HCT116 (cell line): Measurements from ENCODE around the gene GUCA2B. TPM values are rescaled to one million over a fixed set of nuclear protein-coding genes. Genes with fewer than 3 reads are reported as not detected.

ENCODE experiments used
- ATAC-seq: fragments of 200-7000 bp; cut with Tn5 transposase; 2 replicates; pipeline ENCODE4 v1.9.1; 2020; ENCODE audit warnings: mild to moderate bottlenecking, moderate library complexity
- BruUV-seq: library from RNA; stranded (reverse); fragments of 400-500 nt; replicated peaks from 2 replicates; lab custom pipeline; 2021; lab: Mats Ljungman, UMichigan
- CTCF ChIA-PET: fragments of 300-600 bp; sonication (Branson Sonifier 250); formaldehyde crosslinking; loops from one replicate; lab custom pipeline; 2021; ENCODE audit warnings: antibody characterized with exemption; lab: Charles Lee
- POLR2A ChIA-PET: fragments of 300-600, 350-600 bp; sonication (Branson Sonifier 250); formaldehyde crosslinking; loops from one replicate; lab custom pipeline; 2021; ENCODE audit warnings: antibody characterized with exemption; lab: Charles Lee
- RAD21 ChIA-PET, 2 experiments: fragments of 300-600 bp; sonication (Branson Sonifier 250); formaldehyde crosslinking; loops; one replicate each; lab custom pipeline; 2023; ENCODE audit warnings: low total read pairs in 2 of 2; ENCODE audit not compliant: uncharacterized antibody in 2 of 2, unreplicated experiment in 2 of 2, low non-redundant PET in 1 of 2; lab: Charles Lee
- DNase-seq: peaks from one replicate; pipeline ENCODE4 v3.0.0-alpha.2; 2010; ENCODE audit warnings: low read depth, low spot score
- H2AFZ ChIP-seq: fragments of 200-600 bp; shearing (Covaris generic), sonication (generic); 2 replicates; pipeline ENCODE4 v1.6.1; 2017; ENCODE audit warnings: low read depth, mixed run types, mixed read lengths, antibody characterized with exemption, low read length; ENCODE audit not compliant: poor library complexity, severe bottlenecking
- H3K27ac ChIP-seq: 2 replicates; pipeline ENCODE4 v1.5.1; 2012; ENCODE audit warnings: low read depth, low read length
- H3K27me3 ChIP-seq: fragments of 200-600 bp; sonication (generic); 2 replicates; pipeline ENCODE4 v1.6.1; 2016; ENCODE audit warnings: mixed run types, low read length, mixed read lengths; ENCODE audit not compliant: insufficient read depth
- H3K36me3 ChIP-seq, 2 experiments: fragments of 200-500 bp in 1 of 2; fragments of 200-600 bp in 1 of 2; sonication (Bioruptor generic) in 1 of 2; sonication (generic) in 1 of 2; 2 replicates each; pipeline versions ENCODE4 v1.5.1 to v1.6.1; 2014 to 2016; ENCODE audit warnings: low read length in 2 of 2, inconsistent platforms in 1 of 2, mixed read lengths in 1 of 2, mixed run types in 1 of 2; ENCODE audit not compliant: insufficient read depth in 2 of 2, control insufficient read depth in 1 of 2
- H3K4me1 ChIP-seq, 2 experiments: fragments of 200-600 bp in 1 of 2; sonication (generic) in 1 of 2; 2 replicates each; pipeline versions ENCODE4 v1.5.1 to v1.6.1; 2012 to 2017; ENCODE audit warnings: low read length in 2 of 2, inconsistent platforms in 1 of 2, mild to moderate bottlenecking in 1 of 2, mixed read lengths in 1 of 2, mixed run types in 1 of 2, moderate library complexity in 1 of 2; ENCODE audit not compliant: insufficient read depth in 2 of 2, control insufficient read depth in 1 of 2
- H3K4me2 ChIP-seq: fragments of 200-600 bp; sonication (generic); 2 replicates; pipeline ENCODE4 v1.6.1; 2017; ENCODE audit warnings: mixed run types, low read length, mixed read lengths
- H3K4me3 ChIP-seq, 2 experiments: fragments of 200-600 bp in 1 of 2; sonication (generic) in 1 of 2; replicated peaks in 1 of 2; 2 replicates each; pipeline ENCODE4 v1.5.1; 2011 to 2016; ENCODE audit warnings: low read length in 2 of 2, control low read depth in 1 of 2, low read depth in 1 of 2, mild to moderate bottlenecking in 1 of 2, mixed read lengths in 1 of 2, mixed run types in 1 of 2
- H3K79me2 ChIP-seq: fragments of 200-600 bp; sonication (generic); 2 replicates; pipeline ENCODE4 v1.6.1; 2017; ENCODE audit warnings: mild to moderate bottlenecking, mixed run types, low read length, moderate library complexity, mixed read lengths; ENCODE audit not compliant: insufficient read depth
- H3K9ac ChIP-seq: fragments of 200-600 bp; sonication (generic); 2 replicates; pipeline ENCODE4 v1.6.1; 2016; ENCODE audit warnings: low read length, mixed read lengths
- H3K9me2 ChIP-seq: fragments of 200-600 bp; sonication (generic), shearing (Covaris generic); 2 replicates; pipeline ENCODE4 v1.6.1; 2017; ENCODE audit warnings: mixed run types, mild to moderate bottlenecking, moderate library complexity; ENCODE audit not compliant: insufficient read depth
- H3K9me3 ChIP-seq, 2 experiments: fragments of 200-500 bp in 1 of 2; fragments of 200-600 bp in 1 of 2; sonication (Bioruptor generic) in 1 of 2; sonication (generic) in 1 of 2; 2 replicates each; pipeline ENCODE4 v1.6.1; 2014 to 2017; ENCODE audit warnings: low read length in 2 of 2, mixed read lengths in 2 of 2, inconsistent platforms in 1 of 2, low read depth in 1 of 2, mild to moderate bottlenecking in 1 of 2, mixed run types in 1 of 2, moderate library complexity in 1 of 2; ENCODE audit not compliant: control insufficient read depth in 1 of 2, insufficient read depth in 1 of 2
- H4K20me1 ChIP-seq: fragments of 200-600 bp; sonication (generic), shearing (Covaris generic); 2 replicates; pipeline ENCODE4 v1.6.1; 2017; ENCODE audit warnings: mixed run types, mild to moderate bottlenecking, moderate library complexity; ENCODE audit not compliant: insufficient read depth
- CBX3 ChIP-seq: IDR thresholded peaks from 2 replicates; pipeline ENCODE4 v1.6.1; 2012; ENCODE audit warnings: low read depth
- CEBPB ChIP-seq: IDR thresholded peaks from 2 replicates; pipeline ENCODE4 v1.6.1; 2012; ENCODE audit warnings: low read depth
- EGR1 ChIP-seq: IDR thresholded peaks from 2 replicates; pipeline ENCODE4 v1.6.1; 2012; ENCODE audit warnings: low read depth
- ELF1 ChIP-seq: IDR thresholded peaks from 2 replicates; pipeline ENCODE4 v1.6.1; 2012; ENCODE audit warnings: low read depth, borderline replicate concordance
- EZH2 ChIP-seq: fragments of 200-600 bp; sonication (generic); IDR thresholded peaks from 2 replicates; pipeline ENCODE4 v1.6.1; 2017; ENCODE audit warnings: antibody characterized with exemption, mixed run types
- FOSL1 ChIP-seq: IDR thresholded peaks from 2 replicates; pipeline ENCODE4 v1.6.1; 2012; ENCODE audit warnings: low read depth
- POLR2A ChIP-seq: IDR thresholded peaks from 2 replicates; pipeline ENCODE4 v1.7.0; 2011; ENCODE audit warnings: borderline replicate concordance; ENCODE audit not compliant: insufficient read depth, insufficient read length; ENCODE audit errors: extremely low read depth
- POLR2AphosphoS5 ChIP-seq: IDR thresholded peaks from 2 replicates; pipeline ENCODE4 v1.6.1; 2011; ENCODE audit warnings: mild to moderate bottlenecking, low read depth, low read length, moderate library complexity
- RAD21 ChIP-seq: IDR thresholded peaks from 2 replicates; pipeline ENCODE4 v1.6.1; 2012; ENCODE audit warnings: low read depth, mild to moderate bottlenecking
- SIN3A ChIP-seq: IDR thresholded peaks from 2 replicates; pipeline ENCODE4 v1.6.1; 2012; ENCODE audit warnings: low read depth
- TCF7L2 ChIP-seq: IDR thresholded peaks from 2 replicates; pipeline ENCODE4 v1.7.0; 2011; ENCODE audit warnings: borderline replicate concordance, inconsistent platforms; ENCODE audit not compliant: insufficient read depth, insufficient read length; ENCODE audit errors: extremely low read depth
- ZFX ChIP-seq: fragments of 450-650 bp; IDR thresholded peaks from 2 replicates; pipeline ENCODE4 v1.6.1; 2017
- ZNF274 ChIP-seq: fragments of 200-500 bp; sonication (Bioruptor generic); IDR thresholded peaks from 2 replicates; pipeline ENCODE4 v1.6.1; 2014; ENCODE audit warnings: mild to moderate bottlenecking, low read depth, low read length, inconsistent platforms
- intact Hi-C: fragments of 100-400 bp; cut with micrococcal nuclease; formaldehyde crosslinking; loops from 2 replicates; pipeline ENCODE4 v1.10.0; 2022
- total RNA-seq: library from RNA; stranded (reverse); gene quantifications from one replicate; pipeline ENCODE4 v1.2.1, GENCODE V29; 2021; ENCODE audit not compliant: unreplicated experiment
- TF ChIP-seq, protein P1 (sequence below), 3 experiments: fragments of 200-600 bp in 1 of 3; sonication (generic) in 1 of 3; IDR thresholded peaks in 2 of 3; conservative IDR thresholded peaks in 1 of 3; 2 replicates each; pipeline ENCODE4 v1.5.1; 2012 to 2017; ENCODE audit warnings: low read depth in 2 of 3, low read length in 2 of 3, antibody characterized with exemption in 1 of 3, borderline replicate concordance in 1 of 3, control low read depth in 1 of 3, mild to moderate bottlenecking in 1 of 3, mixed read lengths in 1 of 3, mixed run types in 1 of 3, moderate library complexity in 1 of 3; ENCODE audit not compliant: insufficient read depth in 1 of 3
- TF ChIP-seq, protein P2 (sequence below): IDR thresholded peaks from 2 replicates; pipeline ENCODE4 v1.6.1; 2011; ENCODE audit warnings: mild to moderate bottlenecking, low read length, moderate library complexity; ENCODE audit not compliant: insufficient replicate concordance; ENCODE audit errors: extremely low read depth

Gene GUCA2B
- total RNA-seq, 1 experiment from 2014 or later = not detected

DNA sequence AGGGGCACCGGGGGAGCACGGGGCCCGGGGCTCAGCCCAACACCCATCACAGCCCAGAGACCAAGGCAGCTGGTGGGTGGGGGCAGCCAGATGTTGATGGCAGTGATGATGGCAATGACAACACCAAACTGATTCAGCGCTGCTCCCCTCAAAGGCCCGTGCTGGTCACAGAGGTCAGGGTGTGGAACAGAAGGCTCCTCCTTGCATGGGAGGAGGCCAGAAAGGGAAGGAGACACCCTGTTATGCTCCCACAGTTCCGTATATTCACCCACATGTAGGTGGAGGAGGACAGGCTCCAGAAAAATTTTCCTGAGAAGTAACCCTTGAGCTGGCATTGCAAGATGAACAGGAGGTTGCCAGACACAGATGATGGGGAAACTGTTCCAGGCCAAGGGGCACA lies 414 bp downstream of the GUCA2B start:
- TF ChIP-seq FOSL1 = no peak
- TF ChIP-seq ZNF274 = no peak
- no peak for TF ChIP-seq TCF7L2
- CTCF ChIA-PET = no interaction called here
- no TSS peak for BruUV-seq

DNA sequence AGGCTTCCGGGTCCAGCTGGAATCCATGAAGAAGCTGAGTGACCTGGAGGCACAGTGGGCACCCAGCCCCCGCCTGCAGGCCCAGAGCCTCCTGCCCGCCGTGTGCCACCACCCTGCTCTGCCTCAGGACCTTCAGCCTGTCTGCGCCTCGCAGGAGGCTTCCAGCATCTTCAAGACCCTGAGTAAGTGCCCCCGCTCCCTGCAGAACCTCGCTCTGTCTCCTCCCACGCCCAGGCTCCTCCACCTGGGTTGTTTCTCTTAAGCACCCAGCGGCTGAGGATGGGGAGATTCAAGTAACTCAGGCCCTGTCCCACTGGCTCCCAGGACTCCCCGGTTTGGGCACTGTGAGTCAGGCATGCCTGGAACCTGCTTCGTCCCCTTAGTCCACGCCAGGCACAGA lies 1.5 kb downstream of the GUCA2B start:
- Histone ChIP-seq H3K27me3 (no peaks in the 10 kb centered on the region), H3K4me2 (no peak overlapping the region), H4K20me1 (no peaks in the 10 kb centered on the region), H3K4me3 (no peak overlapping the region), H3K27ac (no peak overlapping the region), H3K79me2 (no peaks in the 10 kb centered on the region), H3K4me1 (no peaks in the 10 kb centered on the region), H3K9me3 (no peaks in the 10 kb centered on the region), H3K9ac (no peak overlapping the region), H3K9me2 (no peaks in the 10 kb centered on the region), H2AFZ (no peak overlapping the region), H3K36me3 (no peaks in the 10 kb centered on the region)
- no TSS peak for BruUV-seq
- RAD21 ChIA-PET = no interaction called here
- POLR2A ChIA-PET = no interaction called here
- CTCF ChIA-PET = no interaction called here
- ATAC-seq = no peak
- no peak for DNase-seq
- intact Hi-C loops = no loop called here
- TF ChIP-seq RAD21 (no peak), ZNF274 (no peak), POLR2AphosphoS5 (no peak), CBX3 (no peak), SIN3A (no peak), CEBPB (no peak), EGR1 (no peak), ZFX (no peak), TCF7L2 (no peak), EZH2 (no peak), POLR2A (no peak), FOSL1 (no peak), ELF1 (no peak)
- TF ChIP-seq, protein P1, sequence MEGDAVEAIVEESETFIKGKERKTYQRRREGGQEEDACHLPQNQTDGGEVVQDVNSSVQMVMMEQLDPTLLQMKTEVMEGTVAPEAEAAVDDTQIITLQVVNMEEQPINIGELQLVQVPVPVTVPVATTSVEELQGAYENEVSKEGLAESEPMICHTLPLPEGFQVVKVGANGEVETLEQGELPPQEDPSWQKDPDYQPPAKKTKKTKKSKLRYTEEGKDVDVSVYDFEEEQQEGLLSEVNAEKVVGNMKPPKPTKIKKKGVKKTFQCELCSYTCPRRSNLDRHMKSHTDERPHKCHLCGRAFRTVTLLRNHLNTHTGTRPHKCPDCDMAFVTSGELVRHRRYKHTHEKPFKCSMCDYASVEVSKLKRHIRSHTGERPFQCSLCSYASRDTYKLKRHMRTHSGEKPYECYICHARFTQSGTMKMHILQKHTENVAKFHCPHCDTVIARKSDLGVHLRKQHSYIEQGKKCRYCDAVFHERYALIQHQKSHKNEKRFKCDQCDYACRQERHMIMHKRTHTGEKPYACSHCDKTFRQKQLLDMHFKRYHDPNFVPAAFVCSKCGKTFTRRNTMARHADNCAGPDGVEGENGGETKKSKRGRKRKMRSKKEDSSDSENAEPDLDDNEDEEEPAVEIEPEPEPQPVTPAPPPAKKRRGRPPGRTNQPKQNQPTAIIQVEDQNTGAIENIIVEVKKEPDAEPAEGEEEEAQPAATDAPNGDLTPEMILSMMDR (IDR thresholded peaks at IDR 0.05 in 2 of 3, conservative IDR thresholded peaks at IDR 0.05 in 1 of 3; ENCODE audit: borderline replicate concordance in 1 of 3, insufficient read depth in 1 of 3, low read depth in 2 of 3, low read length in 2 of 3) = no peak
- TF ChIP-seq, protein P2, sequence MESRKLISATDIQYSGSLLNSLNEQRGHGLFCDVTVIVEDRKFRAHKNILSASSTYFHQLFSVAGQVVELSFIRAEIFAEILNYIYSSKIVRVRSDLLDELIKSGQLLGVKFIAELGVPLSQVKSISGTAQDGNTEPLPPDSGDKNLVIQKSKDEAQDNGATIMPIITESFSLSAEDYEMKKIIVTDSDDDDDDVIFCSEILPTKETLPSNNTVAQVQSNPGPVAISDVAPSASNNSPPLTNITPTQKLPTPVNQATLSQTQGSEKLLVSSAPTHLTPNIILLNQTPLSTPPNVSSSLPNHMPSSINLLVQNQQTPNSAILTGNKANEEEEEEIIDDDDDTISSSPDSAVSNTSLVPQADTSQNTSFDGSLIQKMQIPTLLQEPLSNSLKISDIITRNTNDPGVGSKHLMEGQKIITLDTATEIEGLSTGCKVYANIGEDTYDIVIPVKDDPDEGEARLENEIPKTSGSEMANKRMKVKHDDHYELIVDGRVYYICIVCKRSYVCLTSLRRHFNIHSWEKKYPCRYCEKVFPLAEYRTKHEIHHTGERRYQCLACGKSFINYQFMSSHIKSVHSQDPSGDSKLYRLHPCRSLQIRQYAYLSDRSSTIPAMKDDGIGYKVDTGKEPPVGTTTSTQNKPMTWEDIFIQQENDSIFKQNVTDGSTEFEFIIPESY = no peak

More for the DNA sequence above, 414 bp downstream of the GUCA2B start:
- ChIA-PET POLR2A (no interaction called here), RAD21 (no interaction called here)
- H2AFZ ChIP-seq = no peak overlapping the region
- no peak overlapping the region for H3K4me3 ChIP-seq
- H3K79me2 ChIP-seq = no peaks in the 10 kb centered on the region
- H3K4me1 ChIP-seq = no peaks in the 10 kb centered on the region
- no peak overlapping the region for H3K9ac ChIP-seq
- ATAC-seq (no peak), DNase-seq (no peak)
- no peaks in the 10 kb centered on the region for H4K20me1 ChIP-seq
- H3K27ac ChIP-seq = no peak overlapping the region
- no peak overlapping the region for H3K4me2 ChIP-seq
- no peaks in the 10 kb centered on the region for H3K9me3 ChIP-seq
- no peaks in the 10 kb centered on the region for H3K9me2 ChIP-seq
- intact Hi-C loops = no loop called here
- H3K36me3 ChIP-seq = no peaks in the 10 kb centered on the region
- H3K27me3 ChIP-seq = no peaks in the 10 kb centered on the region
